H9 (cell line): Measurements from ENCODE around the gene IER2. TPM values are rescaled to one million over a fixed set of nuclear protein-coding genes. Genes with fewer than 3 reads are reported as not detected.

Experiments used
- DNase-seq: peaks from one replicate; pipeline ENCODE4 v3.0.0-alpha.2; 2017
- H2AFZ ChIP-seq: one replicate; pipeline ENCODE4 v1.6.1; 2013; ENCODE audit warnings: mild to moderate bottlenecking, low read length, control low read depth, moderate library complexity
- H2AK5ac ChIP-seq: 2 replicates; pipeline ENCODE4 v1.6.1; 2013; ENCODE audit warnings: low read length, control low read depth, mixed read lengths; ENCODE audit not compliant: insufficient read length
- H2BK120ac ChIP-seq: one replicate; pipeline ENCODE4 v1.6.1; 2013; ENCODE audit warnings: low read depth, mild to moderate bottlenecking, low read length, control low read depth, inconsistent platforms; ENCODE audit not compliant: poor library complexity, severe bottlenecking
- H2BK12ac ChIP-seq: 2 replicates; pipeline ENCODE4 v1.6.1; 2013; ENCODE audit warnings: low read length, control low read depth, mixed read lengths, low read depth; ENCODE audit not compliant: insufficient read length
- H2BK15ac ChIP-seq: 2 replicates; pipeline ENCODE4 v1.6.1; 2013; ENCODE audit warnings: low read depth, low read length, control low read depth
- H2BK20ac ChIP-seq: one replicate; pipeline ENCODE4 v1.6.1; 2013; ENCODE audit warnings: low read depth, mild to moderate bottlenecking, low read length, control low read depth, inconsistent platforms; ENCODE audit not compliant: poor library complexity, severe bottlenecking
- H2BK5ac ChIP-seq: 2 replicates; pipeline ENCODE4 v1.6.1; 2013; ENCODE audit warnings: low read length, control low read depth, mixed read lengths; ENCODE audit not compliant: insufficient read length
- H3K14ac ChIP-seq: 2 replicates; pipeline ENCODE4 v1.6.1; 2013; ENCODE audit warnings: low read length, control low read depth; ENCODE audit not compliant: insufficient read depth
- H3K18ac ChIP-seq: 2 replicates; pipeline ENCODE4 v1.6.1; 2013; ENCODE audit warnings: low read depth, mild to moderate bottlenecking, mixed read lengths, low read length, control low read depth; ENCODE audit not compliant: insufficient read length
- H3K23ac ChIP-seq: 2 replicates; pipeline ENCODE4 v1.6.1; 2013; ENCODE audit warnings: low read length, control low read depth, mixed read lengths, low read depth; ENCODE audit not compliant: insufficient read length
- H3K23me2 ChIP-seq: 2 replicates; pipeline ENCODE4 v1.6.1; 2013; ENCODE audit warnings: low read depth, mild to moderate bottlenecking, mixed read lengths, low read length, control low read depth; ENCODE audit not compliant: insufficient read length, poor library complexity, severe bottlenecking
- H3K27ac ChIP-seq: 2 replicates; pipeline ENCODE4 v1.5.1; 2013; ENCODE audit warnings: low read length, control low read depth, mixed read lengths, low read depth; ENCODE audit not compliant: insufficient read length
- H3K27me3 ChIP-seq: 2 replicates; pipeline ENCODE4 v1.6.1; 2013; ENCODE audit warnings: low read length, control low read depth, inconsistent platforms; ENCODE audit not compliant: insufficient read depth
- H3K4ac ChIP-seq: 2 replicates; pipeline ENCODE4 v1.6.1; 2013; ENCODE audit warnings: low read depth, mild to moderate bottlenecking, control low read depth, inconsistent platforms, low read length, moderate library complexity
- H3K4me1 ChIP-seq: 2 replicates; pipeline ENCODE4 v1.6.1; 2013; ENCODE audit warnings: low read length, control low read depth, inconsistent platforms; ENCODE audit not compliant: insufficient read depth
- H3K4me2 ChIP-seq: 2 replicates; pipeline ENCODE4 v1.6.1; 2013; ENCODE audit warnings: low read length, control low read depth, mixed read lengths; ENCODE audit not compliant: insufficient read length, insufficient read depth
- H3K56ac ChIP-seq: 2 replicates; pipeline ENCODE4 v1.6.1; 2013; ENCODE audit warnings: low read depth, mild to moderate bottlenecking, mixed read lengths, low read length, control low read depth; ENCODE audit not compliant: insufficient read length
- H3K79me1 ChIP-seq: 2 replicates; pipeline ENCODE4 v1.6.1; 2013; ENCODE audit warnings: low read depth, mild to moderate bottlenecking, moderate library complexity, low read length, control low read depth, inconsistent platforms; ENCODE audit not compliant: insufficient read depth, poor library complexity, severe bottlenecking
- H3K79me2 ChIP-seq: 2 replicates; pipeline ENCODE4 v1.6.1; 2013; ENCODE audit warnings: low read length, control low read depth, inconsistent platforms; ENCODE audit not compliant: insufficient read depth
- H3K9ac ChIP-seq: 2 replicates; pipeline ENCODE4 v1.6.1; 2013; ENCODE audit warnings: low read length, control low read depth, mixed read lengths; ENCODE audit not compliant: insufficient read length; ENCODE audit errors: extremely low read depth
- H3K9me3 ChIP-seq: one replicate; pipeline ENCODE4 v1.6.1; 2013; ENCODE audit warnings: low read depth, low read length, inconsistent platforms; ENCODE audit not compliant: control insufficient read depth
- H3T11ph ChIP-seq: one replicate; pipeline ENCODE4 v1.6.1; 2013; ENCODE audit warnings: mild to moderate bottlenecking, low read length, control low read depth, inconsistent platforms
- H4K20me1 ChIP-seq: one replicate; pipeline ENCODE4 v1.6.1; 2013; ENCODE audit not compliant: control insufficient read depth, insufficient read length, insufficient read depth
- H4K5ac ChIP-seq: 2 replicates; pipeline ENCODE4 v1.6.1; 2013; ENCODE audit warnings: low read depth, mild to moderate bottlenecking, mixed read lengths, low read length, control low read depth; ENCODE audit not compliant: insufficient read length
- H4K8ac ChIP-seq: replicated peaks from 2 replicates; pipeline ENCODE4 v1.6.1; 2013; ENCODE audit warnings: low read length, control low read depth, mixed read lengths, low read depth; ENCODE audit not compliant: insufficient read length
- H4K91ac ChIP-seq: 2 replicates; pipeline ENCODE4 v1.6.1; 2013; ENCODE audit warnings: low read depth, mild to moderate bottlenecking, moderate library complexity, mixed read lengths, low read length, control low read depth; ENCODE audit not compliant: insufficient read length
- H3K27ac Mint-ChIP-seq, 3 experiments: 2 replicates in 2 of 3; 3 replicates in 1 of 3; pipeline ENCODE4 v1.8.0; 2020 to 2021; ENCODE audit warnings: mixed read lengths in 3 of 3, mild to moderate bottlenecking in 1 of 3, moderate library complexity in 1 of 3
- H3K27me3 Mint-ChIP-seq: 2 replicates; pipeline ENCODE4 v1.8.0; 2021; ENCODE audit warnings: low read depth, mild to moderate bottlenecking, moderate library complexity, mixed read lengths
- H3K36me3 Mint-ChIP-seq, 3 experiments: 2 replicates in 2 of 3; 3 replicates in 1 of 3; pipeline ENCODE4 v1.8.0; 2020 to 2021; ENCODE audit warnings: low read depth in 3 of 3, mixed read lengths in 3 of 3; ENCODE audit not compliant: insufficient read depth in 1 of 3
- H3K4me1 Mint-ChIP-seq, 2 experiments: 2 replicates each; pipeline ENCODE4 v1.8.0; 2020; ENCODE audit warnings: mixed read lengths in 2 of 2
- H3K4me3 Mint-ChIP-seq, 2 experiments: 2 replicates in 1 of 2; 3 replicates in 1 of 2; pipeline ENCODE4 v1.8.0; 2020 to 2021; ENCODE audit warnings: mild to moderate bottlenecking in 2 of 2, mixed read lengths in 2 of 2, moderate library complexity in 1 of 2
- H3K9me3 Mint-ChIP-seq, 2 experiments: 2 replicates in 1 of 2; 3 replicates in 1 of 2; pipeline ENCODE4 v1.8.0; 2020; ENCODE audit warnings: mild to moderate bottlenecking in 2 of 2, mixed read lengths in 2 of 2, moderate library complexity in 1 of 2
- CTCF ChIP-seq: fragments of 200-600 bp; sonication (generic); conservative IDR thresholded peaks from 3 replicates; pipeline ENCODE4 v1.8.0; 2021; ENCODE audit warnings: antibody characterized with exemption, mild to moderate bottlenecking
- WGBS: extraction: QIAGEN DNeasy Blood & Tissue Kit; methylation state at CpG from one replicate; pipeline ENCODE4 v1.1.7; 2013; ENCODE audit warnings: missing lambda C conversion rate, low lambda C conversion rate, mixed read lengths; ENCODE audit not compliant: insufficient read length; ENCODE audit errors: extremely low coverage; 5-methylcytosine and 5-hydroxymethylcytosine counted together
- total RNA-seq: library from RNA; stranded (reverse); gene quantifications from 2 replicates; pipeline ENCODE4 v1.2.1, GENCODE V29; 2021

Gene IER2
- total RNA-seq, 1 experiment from 2014 or later = 160 TPM

GRCh38 chr19:13119627-13120026, 30.6 kb upstream of the IER2 start:
- H3K18ac ChIP-seq = no peak overlapping the region
- no peaks in the 10 kb centered on the region for H3K27me3 ChIP-seq
- H3K9me3 ChIP-seq = no peaks in the 10 kb centered on the region
- H3K36me3 Mint-ChIP-seq = peaks cover 10 to 54% (median 43%) of the 10 kb centered on the region in 3 experiments; a peak in 6 of 7 replicates
- no peak overlapping the region for H3K27ac ChIP-seq
- no peak overlapping the region for H2AFZ ChIP-seq
- H2BK12ac ChIP-seq = no peak overlapping the region
- peaks cover 2% of the 10 kb centered on the region for H3K79me1 ChIP-seq
- no peaks in the 10 kb centered on the region for H4K20me1 ChIP-seq
- peak overlapping the region; percentile 82 to 93 for H3K4me3 Mint-ChIP-seq
- H4K91ac ChIP-seq = no peak overlapping the region
- H3K9me3 Mint-ChIP-seq = peaks cover 0 to 1% of the 10 kb centered on the region in 2 experiments; a peak in 2 of 5 replicates
- H3K79me2 ChIP-seq = peaks cover 61% of the 10 kb centered on the region
- no peak for TF ChIP-seq CTCF
- no CpG with 5 or more reads among the region's 8 CpGs for WGBS
- no peak overlapping the region for H3K9ac ChIP-seq
- H3K4me1 Mint-ChIP-seq = peaks cover 52 to 56% of the 10 kb centered on the region in 2 experiments
- H3K4me2 ChIP-seq = peak overlapping the region; percentile 69
- H2AK5ac ChIP-seq = no peak overlapping the region
- H4K8ac ChIP-seq = no peak overlapping the region
- DNase-seq = peak; percentile 20
- H3K4ac ChIP-seq = no peak overlapping the region
- H3K27ac Mint-ChIP-seq = peak overlapping the region; percentile 57 to 97 (median 87); a peak in 4 of 7 replicates
- no peak overlapping the region for H3K23ac ChIP-seq
- H3K23me2 ChIP-seq = peaks cover 11% of the 10 kb centered on the region
- H3K27me3 Mint-ChIP-seq = no peaks in the 10 kb centered on the region
- no peak overlapping the region for H3T11ph ChIP-seq
- H4K5ac ChIP-seq = no peak overlapping the region
- no peak overlapping the region for H3K14ac ChIP-seq
- H2BK20ac ChIP-seq = no peak overlapping the region
- peaks cover 11% of the 10 kb centered on the region; the same call in 1 of the 2 replicates for H3K4me1 ChIP-seq
- no peak overlapping the region for H2BK5ac ChIP-seq
- no peak overlapping the region for H2BK120ac ChIP-seq
- no peak overlapping the region for H3K56ac ChIP-seq
- H2BK15ac ChIP-seq = no peak overlapping the region
